Retinal pigment epithelial cell (primary cell): ENCODE results near the gene CTRB2.
A peak's percentile ranks its signal among the peaks of the same experiment; 100 is the strongest.
"Not testable (repeated sequence)": the region's sequence is repeated elsewhere in the genome, so short reads cannot be mapped to it uniquely, and the experiment has no call there.

ENCODE experiments used
- DNase-seq: peaks from one replicate; pipeline ENCODE4 v3.0.0-alpha.2; 2010; ENCODE audit warnings: low read depth
- H3K4me3 ChIP-seq: 2 replicates; pipeline ENCODE4 v1.5.1; 2011; ENCODE audit warnings: mild to moderate bottlenecking, low read length, control low read depth, moderate library complexity
- TF ChIP-seq, protein P1 (sequence below): conservative IDR thresholded peaks from 2 replicates; pipeline ENCODE4 v1.5.1; 2011; ENCODE audit warnings: low read depth, low read length, control low read depth, inconsistent platforms

The CTRB2 gene

GRCh38 chr16:75246504-75247205, 39.7 kb upstream of the CTRB2 start:
- peak overlapping the region; percentile 5 for H3K4me3 ChIP-seq
- TF ChIP-seq, protein P1, sequence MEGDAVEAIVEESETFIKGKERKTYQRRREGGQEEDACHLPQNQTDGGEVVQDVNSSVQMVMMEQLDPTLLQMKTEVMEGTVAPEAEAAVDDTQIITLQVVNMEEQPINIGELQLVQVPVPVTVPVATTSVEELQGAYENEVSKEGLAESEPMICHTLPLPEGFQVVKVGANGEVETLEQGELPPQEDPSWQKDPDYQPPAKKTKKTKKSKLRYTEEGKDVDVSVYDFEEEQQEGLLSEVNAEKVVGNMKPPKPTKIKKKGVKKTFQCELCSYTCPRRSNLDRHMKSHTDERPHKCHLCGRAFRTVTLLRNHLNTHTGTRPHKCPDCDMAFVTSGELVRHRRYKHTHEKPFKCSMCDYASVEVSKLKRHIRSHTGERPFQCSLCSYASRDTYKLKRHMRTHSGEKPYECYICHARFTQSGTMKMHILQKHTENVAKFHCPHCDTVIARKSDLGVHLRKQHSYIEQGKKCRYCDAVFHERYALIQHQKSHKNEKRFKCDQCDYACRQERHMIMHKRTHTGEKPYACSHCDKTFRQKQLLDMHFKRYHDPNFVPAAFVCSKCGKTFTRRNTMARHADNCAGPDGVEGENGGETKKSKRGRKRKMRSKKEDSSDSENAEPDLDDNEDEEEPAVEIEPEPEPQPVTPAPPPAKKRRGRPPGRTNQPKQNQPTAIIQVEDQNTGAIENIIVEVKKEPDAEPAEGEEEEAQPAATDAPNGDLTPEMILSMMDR, result no peak
- peak; percentile 64 for DNase-seq

GRCh38 chr16:75244844-75245758, 38.1 kb upstream of the CTRB2 start:
- no peak overlapping the region for H3K4me3 ChIP-seq
- TF ChIP-seq, protein P1, result no peak
- peak; percentile 98 for DNase-seq

DNA sequence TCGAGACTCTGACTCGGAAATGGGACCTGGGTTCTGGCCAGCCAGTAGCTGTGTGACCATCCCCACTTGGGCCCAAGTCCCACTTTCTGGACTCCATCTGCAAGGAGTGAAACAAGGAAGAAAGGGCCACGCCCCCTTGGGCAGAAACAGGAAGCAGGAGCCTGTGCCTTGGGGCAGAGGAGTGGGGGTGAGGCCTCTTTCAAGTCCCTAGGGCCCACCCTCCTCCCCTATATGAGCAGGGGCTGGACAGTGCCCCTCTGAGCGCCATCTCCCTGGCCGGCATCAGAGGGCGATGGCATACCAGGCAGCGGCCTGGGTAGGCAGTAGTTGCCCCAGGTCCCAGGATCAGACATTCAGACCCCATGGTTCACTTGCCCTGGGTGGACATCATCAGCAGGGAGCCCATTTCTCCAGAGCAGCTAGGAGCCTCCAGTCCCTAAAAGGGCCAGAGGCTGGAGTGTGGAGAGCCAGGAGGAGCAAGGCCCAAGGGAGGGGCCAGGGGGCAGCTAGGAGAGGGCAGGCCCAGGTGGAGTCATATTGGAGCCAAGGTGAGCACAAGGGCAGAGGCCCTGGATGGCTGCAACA, 37.4 kb upstream of the CTRB2 start:
- no peak overlapping the region for H3K4me3 ChIP-seq
- TF ChIP-seq, protein P1, result no peak
- DNase-seq, result no peak

DNA sequence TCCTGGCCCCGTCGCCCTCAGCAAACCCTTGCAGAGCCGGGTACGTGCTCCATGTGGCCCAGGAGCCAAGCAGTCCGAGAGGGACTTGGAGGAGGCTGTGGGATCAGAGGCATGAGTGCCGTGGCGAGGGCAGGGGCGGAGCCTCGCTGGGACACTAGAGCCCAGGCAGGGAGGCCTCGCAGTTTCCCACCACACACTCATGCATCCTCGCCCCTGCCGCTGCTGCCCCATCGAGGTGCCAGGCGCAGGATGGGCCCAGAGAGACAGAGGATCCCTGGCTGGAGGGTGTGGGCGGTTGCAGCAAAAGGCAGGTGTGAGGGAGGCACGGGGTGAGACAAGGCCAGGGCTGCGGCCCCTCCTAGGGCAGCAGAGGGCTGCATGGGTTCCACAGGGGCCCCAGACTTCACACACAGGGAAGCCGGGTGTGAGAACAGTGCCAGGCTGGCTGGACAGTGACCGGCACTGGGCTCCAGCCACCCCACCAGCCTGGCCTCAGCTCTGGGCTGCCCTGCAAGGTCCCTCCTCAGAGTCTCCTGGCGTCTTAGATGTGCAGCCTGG, 36.8 kb upstream of the CTRB2 start:
- H3K4me3 ChIP-seq, result no peak overlapping the region
- no peak for DNase-seq
- TF ChIP-seq, protein P1, result no peak

- H3K4me3 ChIP-seq, DNase-seq: not testable (repeated sequence)
These were observed 35.6 kb upstream of the CTRB2 start for GRCh38 chr16:75242436-75243078.

DNA sequence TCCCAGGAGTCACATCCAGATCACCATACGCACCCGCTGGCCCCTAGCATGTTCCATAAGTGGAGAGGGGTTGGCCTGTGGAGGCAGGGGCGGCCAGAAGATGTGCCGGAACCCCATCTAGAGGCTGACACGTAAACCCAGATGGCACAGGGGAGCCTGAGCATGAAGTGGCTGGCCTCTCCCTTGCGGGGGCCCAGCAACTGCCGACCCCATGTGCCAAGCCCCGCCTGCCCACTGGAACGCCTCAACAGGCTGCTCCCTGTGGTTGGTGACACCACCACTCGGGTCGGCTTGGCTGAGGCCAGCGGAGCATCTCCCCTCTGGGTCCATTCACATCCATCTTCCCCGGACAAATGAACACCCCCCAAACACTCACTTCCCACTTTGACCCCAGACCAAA, 35.0 kb upstream of the CTRB2 start:
- H3K4me3 ChIP-seq, result no peak overlapping the region
- TF ChIP-seq, protein P1, result no peak
- DNase-seq, result no peak

DNA sequence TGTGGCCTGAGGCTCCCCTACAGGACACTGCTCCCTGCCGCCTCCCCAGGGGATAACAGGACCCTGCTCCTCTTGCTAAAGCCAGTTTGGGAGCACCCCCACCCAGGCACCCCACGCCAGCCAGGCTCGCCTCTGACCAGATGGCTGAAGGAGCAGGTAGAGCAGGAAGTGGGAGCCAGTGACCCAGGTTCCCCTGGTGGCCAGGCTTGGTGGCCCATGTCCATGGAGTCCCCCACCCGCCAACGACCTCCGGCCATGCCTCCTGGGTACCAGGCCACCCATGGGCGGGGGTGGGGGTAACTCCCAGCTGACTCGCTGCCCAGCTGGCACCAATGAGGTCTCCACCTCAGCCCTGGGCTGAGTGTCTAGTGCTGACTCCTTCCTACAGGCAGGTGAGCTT, 34.5 kb upstream of the CTRB2 start:
- no peak for DNase-seq
- no peak overlapping the region for H3K4me3 ChIP-seq
- TF ChIP-seq, protein P1, result no peak

- DNase-seq, H3K4me3 ChIP-seq: not testable (repeated sequence)
These were observed 33.7 kb upstream of the CTRB2 start for GRCh38 chr16:75240633-75241032.
